Measurements from ENCODE around the gene LILRA1. TPM values are rescaled to one million over a fixed set of nuclear protein-coding genes. Genes with fewer than 3 reads are reported as not detected.
"Not testable (repeated sequence)": the region's sequence is repeated elsewhere in the genome, so short reads cannot be mapped to it uniquely, and the experiment has no call there.

Gene LILRA1
- not detected in 2 replicates for total RNA-seq

DNA sequence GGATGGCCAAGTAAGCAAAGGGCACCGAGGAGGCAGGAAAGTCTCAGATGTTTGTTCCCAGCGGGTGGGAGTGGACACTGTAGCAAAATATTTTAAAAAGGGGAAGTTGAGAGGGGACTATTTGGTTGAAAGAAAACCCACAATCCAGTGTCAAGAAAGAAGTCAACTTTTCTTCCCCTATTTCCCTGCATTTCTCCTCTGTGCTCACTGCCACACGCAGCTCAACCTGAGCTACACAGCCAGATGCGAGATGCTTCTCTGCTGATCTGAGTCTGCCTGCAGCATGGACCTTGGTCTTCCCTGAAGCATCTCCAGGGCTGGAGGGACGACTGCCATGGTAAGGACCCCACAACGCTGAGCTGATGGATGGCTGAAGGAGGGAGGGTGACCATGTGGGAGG, at the start of gene LILRA1:
TSS of gene LILRA1 (plus strand) at position 188 of the 400 bp plus-strand sequence. CDS start 613 bp downstream, outside the sequence.
- not testable (repeated sequence) for DNase-seq (ENCODE audit: low read depth, low spot score)

DNA sequence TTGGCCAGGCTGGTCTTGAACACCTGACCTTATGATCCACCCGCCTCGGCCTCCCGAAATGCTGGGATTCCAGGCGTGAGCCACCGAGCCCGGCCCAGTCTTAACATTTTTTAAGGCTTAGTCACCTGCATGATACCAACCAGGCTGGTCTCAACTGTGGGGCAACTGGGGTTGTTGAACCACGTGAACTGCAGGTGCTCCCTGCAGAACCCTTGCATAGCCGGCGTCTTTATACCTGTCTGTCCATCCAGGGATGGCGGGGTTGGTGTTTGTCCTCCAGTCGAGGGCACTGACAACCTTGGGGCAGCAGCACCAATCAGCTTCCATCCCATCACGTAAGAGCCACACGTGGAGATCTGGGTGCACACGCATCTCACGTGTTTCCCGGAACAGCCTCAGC, 44.6 kb upstream of the LILRA1 start:
- no peak for DNase-seq (ENCODE audit: low read depth, low spot score)

DNA sequence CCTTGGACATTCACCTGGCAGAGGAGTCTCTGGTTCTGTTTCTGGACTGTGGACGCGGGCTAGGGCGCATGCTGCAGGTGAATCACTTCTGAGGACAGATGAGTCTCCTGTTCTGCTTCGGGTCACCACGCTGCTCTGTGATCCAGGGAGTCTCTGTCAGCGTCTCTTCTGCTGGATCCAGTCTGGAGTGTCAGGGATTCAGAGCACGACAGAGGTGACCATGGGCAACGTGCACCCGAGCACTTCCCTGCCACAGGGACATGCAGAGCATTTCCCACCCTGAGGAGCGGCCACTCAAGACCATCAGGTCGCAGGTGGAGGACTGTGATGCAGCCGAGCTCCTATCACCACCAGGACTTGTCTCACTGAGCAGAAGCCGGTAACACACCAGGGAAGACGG, 44.2 kb upstream of the LILRA1 start:
- no peak for DNase-seq (ENCODE audit: low read depth, low spot score)

DNA sequence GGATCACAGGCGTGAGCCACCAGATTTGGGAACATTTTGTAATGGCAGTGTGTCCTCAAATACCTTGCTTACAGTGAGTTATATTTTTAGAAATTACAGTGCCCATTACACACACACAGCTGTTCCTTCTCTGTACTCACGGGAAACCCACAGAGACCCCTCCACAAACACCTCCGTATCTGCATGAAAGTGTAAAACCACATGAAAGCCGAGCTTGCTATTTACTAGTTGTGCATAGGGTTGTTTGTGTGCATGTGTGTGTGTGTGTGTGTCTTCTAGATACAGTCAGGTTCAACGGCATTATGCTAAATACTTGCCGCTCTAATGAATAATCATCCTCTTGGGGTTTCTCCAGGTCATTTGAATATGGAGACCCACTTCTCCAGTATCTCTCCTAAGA, 42.1 kb upstream of the LILRA1 start:
- no peak for DNase-seq (ENCODE audit: low read depth, low spot score)

DNA sequence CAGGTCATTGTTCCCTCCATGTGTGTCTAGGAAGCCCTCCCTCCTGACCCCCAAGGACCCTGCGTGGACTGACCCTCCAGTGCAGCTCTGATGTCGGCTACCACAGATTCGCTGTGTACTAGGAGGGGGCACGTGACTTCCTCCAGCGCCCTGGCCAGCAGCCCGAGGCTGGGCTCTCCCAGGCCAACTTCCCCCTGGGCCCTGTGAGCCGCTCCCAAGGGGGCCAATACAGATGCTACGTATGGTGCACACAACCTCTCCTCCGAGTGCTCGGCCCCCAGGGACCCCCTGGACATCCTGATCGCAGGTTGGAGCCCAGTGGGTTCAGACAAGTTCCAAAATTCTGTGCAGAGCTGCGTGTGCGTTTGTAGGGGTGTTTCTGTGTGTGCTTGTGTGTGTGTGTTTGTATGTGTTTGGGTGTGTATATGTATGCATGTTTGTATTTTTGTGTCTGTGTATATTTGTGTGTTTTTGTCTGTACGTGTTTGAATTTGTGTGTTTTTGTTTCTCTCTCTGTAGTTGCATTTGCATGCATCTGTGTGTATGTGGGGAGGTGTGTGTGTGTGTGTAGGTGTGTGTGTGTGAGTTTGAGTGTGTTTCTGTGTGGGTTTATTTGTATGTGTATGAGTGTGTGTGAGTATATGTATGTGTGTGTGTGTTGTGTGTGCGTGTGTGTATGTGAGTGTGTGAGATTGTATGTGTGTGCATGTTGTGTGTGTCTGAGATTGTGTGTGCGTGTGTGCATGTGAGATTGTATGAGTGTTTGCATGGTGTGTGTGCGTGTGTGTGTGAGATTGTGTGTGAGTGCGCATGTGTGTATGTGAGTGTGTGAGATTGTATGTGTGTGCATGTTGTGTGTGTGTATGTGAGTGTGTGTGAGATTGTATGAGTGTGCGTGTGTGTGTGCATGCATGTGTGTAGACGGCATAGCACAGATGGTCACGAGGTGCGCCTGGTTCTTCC, 41.2 kb upstream of the LILRA1 start:
- DNase-seq (ENCODE audit: low read depth, low spot score), result no peak

DNA sequence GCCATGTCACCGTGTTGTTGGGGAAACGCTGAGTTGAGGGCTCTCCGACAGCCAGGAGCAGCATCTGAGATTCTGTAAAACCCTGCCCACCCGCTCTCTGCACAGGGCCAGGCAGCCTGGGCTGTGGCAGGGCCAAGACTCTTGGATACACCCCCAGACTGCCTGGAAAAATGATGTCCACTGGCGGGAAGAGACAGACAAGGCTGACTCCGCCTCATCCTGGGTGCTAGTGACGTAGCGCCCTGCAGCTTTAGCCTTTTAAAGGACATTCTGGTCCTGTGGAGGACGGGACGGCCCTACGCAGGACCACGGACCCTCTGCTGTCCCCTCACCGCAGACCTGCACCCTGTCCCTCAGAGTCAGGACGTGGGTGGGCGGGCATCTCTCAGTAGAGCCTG, 40.5 kb upstream of the LILRA1 start:
- DNase-seq (ENCODE audit: low read depth, low spot score), result no peak

DNA sequence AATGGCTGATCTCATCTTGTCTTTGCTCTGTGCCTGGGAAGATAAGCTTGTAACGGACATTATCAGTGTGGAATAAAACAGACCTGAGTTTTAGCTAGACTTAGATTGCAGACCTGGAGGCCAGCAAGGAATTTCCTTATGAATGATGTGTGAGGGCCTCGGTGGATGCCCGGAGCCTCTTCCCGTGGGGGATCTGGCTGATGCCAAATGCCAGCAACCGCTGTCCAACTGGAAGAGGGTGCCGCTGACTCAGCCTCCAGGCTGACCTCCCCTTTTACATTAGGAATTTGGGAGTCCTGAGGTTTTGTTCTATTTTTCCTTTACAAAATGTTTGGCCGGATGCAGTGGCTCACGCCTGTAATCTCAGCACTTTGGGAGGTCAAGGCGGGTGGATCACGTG, 39.4 kb upstream of the LILRA1 start:
- DNase-seq (ENCODE audit: low read depth, low spot score), result no peak

DNA sequence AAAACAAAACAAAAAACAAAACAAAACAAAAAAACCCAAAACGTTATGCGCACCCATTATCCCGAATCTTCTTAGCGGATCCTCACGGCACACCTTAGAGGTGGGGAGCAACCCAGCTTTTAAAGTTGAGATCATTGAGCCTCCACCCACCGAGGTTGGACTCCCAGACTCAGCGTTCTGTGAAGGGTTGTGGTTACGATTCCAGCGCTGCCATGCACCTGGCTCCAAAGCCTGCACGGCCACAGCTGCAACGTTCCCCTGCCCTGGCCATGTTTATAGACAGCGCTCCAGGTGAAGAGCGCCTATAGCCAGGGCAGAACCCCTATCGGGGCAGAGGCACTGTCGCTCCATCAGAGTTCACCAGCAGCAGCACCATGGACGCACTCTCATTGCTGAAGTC, 38.5 kb upstream of the LILRA1 start:
- no peak for DNase-seq (ENCODE audit: low read depth, low spot score)

DNA sequence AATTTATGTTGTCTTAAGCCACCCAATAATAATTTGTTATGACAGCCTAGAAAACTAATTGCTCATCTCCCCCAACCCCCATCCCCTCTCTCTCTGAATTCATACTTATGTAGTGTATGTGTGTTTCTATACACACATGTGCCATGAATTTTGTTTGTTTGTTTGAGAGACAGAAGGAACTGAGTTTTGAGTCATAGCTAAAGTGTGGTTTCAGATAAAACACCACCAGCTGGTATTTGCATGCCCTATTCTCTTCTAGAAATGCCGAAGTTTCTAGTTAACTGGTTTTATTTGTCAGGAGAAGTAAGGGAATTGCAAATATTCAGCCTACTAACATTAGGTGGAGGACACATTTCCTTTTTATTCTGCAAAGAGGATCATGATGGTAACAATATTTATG, 37.2 kb upstream of the LILRA1 start:
- no peak for DNase-seq (ENCODE audit: low read depth, low spot score)

DNA sequence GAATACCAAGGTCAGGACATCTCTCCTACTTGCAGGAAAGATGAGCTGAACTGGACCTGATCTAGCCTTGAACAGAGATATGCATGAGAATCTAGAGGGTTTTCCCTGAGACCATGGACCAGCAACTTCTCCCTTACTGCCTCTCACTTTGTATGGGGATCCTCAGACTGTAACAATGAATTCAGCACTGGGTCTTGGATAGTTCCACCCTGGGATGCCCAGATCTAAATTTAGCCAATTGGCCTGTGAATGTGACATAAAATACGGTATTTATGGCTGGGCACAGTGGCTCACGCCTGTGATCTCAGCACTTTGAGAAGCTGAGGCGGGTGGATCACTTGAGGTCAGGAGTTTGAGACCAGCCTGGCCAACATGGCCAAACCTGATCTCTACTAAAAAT, 35.1 kb upstream of the LILRA1 start:
- DNase-seq (ENCODE audit: low read depth, low spot score), result no peak

DNA sequence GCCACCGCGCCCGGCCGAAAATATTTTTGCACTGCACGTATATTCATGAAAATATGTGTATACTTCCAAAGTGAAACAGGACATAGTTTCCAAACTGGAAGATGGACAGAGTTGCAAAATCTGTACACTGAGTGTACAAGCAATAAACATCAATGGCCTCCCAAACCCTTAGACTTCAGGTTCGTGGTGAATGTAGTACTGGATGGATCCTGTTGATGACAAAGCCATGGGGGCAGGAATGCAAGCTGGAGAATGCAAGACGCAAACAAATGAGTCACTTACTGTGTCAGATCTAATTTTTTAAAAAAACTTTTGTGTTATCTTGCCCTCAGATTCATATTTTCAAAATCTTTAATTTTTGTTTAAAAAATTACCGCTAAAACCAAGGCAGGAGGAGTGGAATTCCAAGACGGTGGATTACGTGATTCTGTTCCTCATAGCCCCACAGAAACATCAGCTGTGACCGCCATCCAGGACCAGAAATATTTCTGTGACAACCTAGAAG, 32.5 kb upstream of the LILRA1 start:
- no peak for DNase-seq (ENCODE audit: low read depth, low spot score)

DNA sequence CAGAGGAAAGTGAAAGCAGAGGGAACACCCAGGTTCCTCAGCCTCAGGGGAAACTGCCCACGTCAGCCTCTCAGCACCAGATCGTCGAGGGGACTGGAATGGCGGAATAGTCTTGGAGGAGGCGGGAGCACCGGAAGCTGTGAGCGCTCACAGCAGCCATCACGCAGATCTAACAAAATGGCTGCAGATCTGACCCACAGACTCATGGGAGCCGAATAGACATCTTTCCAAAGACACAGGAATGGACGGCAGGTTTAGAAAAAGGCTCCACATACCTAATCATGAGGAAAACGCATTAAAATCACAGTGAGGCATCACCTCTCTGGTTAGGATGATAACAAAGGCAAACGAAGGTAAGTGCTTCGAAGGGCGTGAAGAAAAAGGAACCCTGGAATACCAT, 31.6 kb upstream of the LILRA1 start:
- no peak for DNase-seq (ENCODE audit: low read depth, low spot score)

DNA sequence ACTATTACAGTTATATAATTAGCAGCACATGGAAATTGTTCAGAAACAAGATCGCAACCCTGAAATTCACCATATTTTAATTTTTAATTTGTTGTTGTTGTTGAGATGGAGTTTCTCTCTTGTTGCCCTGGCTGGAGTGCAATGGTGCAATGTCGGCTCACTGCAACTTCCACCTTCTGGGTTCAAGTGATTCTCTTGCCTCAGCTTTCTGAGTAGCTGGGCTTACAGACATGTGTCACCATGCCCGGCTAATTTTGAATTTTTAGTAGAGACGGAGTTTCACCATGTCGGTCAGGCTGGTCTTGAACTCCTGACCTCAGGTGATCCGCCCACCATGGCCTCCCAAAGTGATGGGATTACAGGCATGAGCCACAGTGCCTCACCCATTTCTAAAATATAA, 30.2 kb upstream of the LILRA1 start:
- not testable (repeated sequence) for DNase-seq (ENCODE audit: low read depth, low spot score)

DNA sequence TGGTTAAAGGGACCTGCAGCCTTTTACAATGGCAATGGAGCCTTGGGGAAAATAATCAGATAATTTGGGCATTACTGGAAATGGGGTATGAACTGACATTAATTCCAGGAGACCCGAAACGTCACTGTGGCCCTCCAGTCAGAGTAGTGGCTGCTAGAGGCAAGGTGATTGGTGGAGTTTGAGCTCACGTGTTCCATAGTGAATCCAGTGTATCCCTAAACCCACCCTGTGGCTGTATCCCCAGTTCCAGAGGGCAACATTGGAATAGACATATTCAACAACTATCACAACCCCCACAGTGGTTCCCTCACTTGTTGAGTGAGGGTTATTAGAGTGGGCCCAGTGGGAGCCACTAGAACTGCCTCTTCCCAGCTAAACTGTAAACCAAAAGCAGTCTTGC, 23.1 kb upstream of the LILRA1 start:
- no peak for DNase-seq (ENCODE audit: low read depth, low spot score)

DNA sequence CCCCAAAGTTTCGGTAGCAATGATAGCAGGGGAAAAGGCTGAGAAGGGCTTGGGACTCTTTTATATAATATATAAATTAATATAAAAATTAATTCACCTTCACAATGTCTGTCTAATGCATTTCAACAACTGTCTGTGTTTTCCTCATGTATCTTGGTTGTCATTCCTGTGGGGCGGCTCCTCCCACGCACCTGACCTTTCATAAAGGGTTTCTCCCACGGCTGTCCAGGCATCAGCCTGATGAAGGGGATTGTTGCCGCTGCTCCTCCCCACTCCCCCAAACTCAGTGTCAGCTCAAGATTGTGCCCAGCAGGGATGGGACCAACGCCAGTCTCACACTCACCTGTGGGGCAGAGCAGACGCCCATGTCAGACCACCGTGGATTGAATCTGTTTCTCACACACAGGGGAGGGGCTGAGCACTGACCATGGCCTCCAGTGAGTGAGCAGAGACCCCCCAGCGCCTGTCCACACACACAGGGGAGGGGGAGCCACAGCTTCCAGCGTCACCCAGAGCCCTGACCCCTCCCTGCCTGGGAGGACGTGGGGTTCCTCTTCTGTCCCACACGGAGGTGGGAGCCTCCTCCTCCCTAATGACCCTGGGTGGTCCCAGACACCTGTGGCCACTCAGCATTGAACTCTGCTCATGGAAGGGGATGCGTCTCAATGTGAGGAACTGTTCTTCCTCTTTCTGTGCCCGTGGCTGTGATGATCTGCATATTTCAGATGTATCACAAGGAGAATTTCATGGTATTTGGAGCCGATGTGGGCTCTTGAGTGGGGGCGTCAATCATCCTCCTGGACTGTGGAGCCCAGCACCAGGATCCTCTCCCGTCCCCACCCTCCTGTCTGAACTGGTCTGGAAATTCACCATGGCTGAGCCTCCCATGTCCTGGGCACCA, 21.5 kb upstream of the LILRA1 start:
- not testable (repeated sequence) for DNase-seq (ENCODE audit: low read depth, low spot score)

DNA sequence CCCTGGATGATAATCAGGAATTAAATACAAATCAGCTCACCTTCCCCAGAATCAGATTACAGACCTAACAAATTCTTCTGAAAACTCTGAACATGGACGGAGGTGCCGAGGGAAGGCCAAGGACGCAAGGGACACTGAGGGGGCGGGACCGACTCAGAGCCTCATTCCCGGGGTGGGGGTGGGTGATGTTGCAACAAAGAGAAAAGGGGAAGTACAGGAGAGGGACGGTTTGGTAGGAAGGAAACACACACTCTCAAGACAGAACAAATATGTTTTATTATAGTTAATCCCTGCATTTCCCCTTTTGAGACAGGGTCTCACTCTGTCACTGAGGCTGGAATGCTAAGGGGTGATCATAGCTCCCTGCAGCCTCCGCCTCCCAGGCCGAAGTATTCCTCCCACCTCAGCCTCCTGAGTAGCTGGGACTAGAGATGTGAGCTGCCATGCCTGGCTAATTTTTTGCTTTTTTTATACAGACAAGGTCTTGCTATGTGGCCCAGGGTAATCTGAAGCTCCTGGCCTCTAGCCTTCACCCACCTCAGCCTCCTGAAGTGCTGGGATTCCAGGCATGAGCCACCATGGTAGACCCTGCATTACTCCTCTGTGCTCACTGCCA, 20.6 kb upstream of the LILRA1 start:
- no peak for DNase-seq (ENCODE audit: low read depth, low spot score)

DNA sequence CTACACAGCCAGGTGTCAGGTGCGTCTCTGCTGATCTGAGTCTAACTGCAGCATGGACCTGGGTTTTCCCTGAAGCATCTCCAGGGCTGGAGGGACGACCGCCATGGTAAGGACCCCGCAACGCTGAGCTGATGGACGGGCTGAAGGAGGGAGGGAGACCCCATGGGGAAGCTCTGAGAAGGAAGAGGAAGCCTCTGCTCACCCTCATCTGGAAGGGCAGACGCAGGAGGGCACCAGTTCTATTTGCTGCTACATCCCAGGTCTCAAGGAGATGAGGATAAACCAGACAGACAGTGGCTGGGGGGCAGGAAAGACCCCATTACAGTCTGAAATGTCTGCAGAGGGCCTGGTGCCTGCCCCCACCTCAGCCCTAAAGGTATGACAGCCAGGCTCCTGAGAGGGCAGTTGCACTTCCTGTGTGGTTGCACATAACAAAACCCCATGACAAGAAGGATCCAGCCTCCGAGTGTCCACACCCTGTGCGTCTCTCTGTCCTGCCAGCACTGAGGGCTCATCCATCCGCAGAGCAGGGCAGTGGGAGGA, 20.0 kb upstream of the LILRA1 start, which contains the start of gene LILRA2:
TSS of gene LILRA2 (plus strand) at position 461 of the 543 bp plus-strand sequence. CDS start 89 bp downstream, outside the sequence.
- DNase-seq (ENCODE audit: low read depth, low spot score), result no peak

DNA sequence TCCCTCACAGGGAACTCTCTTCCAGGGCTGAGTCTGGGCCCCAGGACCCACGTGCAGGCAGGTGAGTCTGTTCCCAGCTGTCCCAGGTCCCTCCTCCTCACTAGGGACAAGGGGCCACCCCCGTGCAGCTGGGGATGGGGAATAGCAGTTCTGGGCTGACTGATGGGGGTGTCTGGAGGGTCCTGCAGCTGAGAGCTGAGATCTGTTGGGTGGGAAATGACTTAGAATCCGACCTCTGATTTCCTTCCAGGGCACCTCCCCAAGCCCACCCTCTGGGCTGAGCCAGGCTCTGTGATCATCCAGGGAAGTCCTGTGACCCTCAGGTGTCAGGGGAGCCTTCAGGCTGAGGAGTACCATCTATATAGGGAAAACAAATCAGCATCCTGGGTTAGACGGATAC, 19.4 kb upstream of the LILRA1 start:
- no peak for DNase-seq (ENCODE audit: low read depth, low spot score)

DNA sequence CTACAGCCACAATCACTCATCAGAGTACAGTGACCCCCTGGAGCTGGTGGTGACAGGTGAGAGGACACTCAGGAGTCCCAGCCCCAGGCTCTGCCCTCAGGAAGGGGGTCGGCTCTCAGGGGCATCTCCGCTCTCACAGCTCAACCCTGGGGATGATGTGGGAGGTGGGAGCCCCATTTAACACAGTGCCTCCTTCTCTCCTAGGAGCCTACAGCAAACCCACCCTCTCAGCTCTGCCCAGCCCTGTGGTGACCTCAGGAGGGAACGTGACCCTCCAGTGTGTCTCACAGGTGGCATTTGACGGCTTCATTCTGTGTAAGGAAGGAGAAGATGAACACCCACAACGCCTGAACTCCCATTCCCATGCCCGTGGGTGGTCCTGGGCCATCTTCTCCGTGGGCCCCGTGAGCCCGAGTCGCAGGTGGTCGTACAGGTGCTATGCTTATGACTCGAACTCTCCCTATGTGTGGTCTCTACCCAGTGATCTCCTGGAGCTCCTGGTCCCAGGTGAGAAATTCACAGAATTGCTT, 18.8 kb upstream of the LILRA1 start:
- DNase-seq (ENCODE audit: low read depth, low spot score), result no peak

DNA sequence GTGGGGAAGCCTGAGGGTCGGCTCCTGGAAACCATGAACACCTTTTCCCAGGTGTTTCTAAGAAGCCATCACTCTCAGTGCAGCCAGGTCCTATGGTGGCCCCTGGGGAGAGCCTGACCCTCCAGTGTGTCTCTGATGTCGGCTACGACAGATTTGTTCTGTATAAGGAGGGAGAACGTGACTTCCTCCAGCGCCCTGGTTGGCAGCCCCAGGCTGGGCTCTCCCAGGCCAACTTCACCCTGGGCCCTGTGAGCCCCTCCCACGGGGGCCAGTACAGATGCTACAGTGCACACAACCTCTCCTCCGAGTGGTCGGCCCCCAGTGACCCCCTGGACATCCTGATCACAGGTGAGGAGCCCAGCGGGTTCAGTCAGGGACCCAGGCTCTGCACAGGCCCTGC, 18.2 kb upstream of the LILRA1 start:
- DNase-seq (ENCODE audit: low read depth, low spot score), result not testable (repeated sequence)

Measured in pulmonary artery endothelial cell (primary cell).